ENCODE measurements around the gene PEX5L. TPM values are rescaled to one million over a fixed set of nuclear protein-coding genes. Genes with fewer than 3 reads are reported as not detected.

PEX5L gene
- total and polyA plus RNA-seq, 10 of the 15 experiments (the other 5 are each of a cell fraction or from before 2014, with no cell fraction given): 0.11 to 17.0 (median 0.50) TPM

GRCh38 chr3:179885950-179886349, 150.8 kb downstream of the PEX5L start:
- intact Hi-C loops (cut with micrococcal nuclease; ENCODE audit: unreplicated experiment): no loop called here
- in situ Hi-C loops (cut with MboI): no loop called here
- no peaks in the 10 kb centered on the region for H3K79me2 ChIP-seq (ENCODE audit: control insufficient read depth, insufficient read depth, low read length)
- ChIA-PET RAD21 (ENCODE audit: unreplicated experiment) (interaction anchor here (0.8 to 2.0 kb wide), 7 partner anchors 13 to 75 kb away, joined by 3 to 14 read pairs (median 4); no protein-coding TSS in a partner anchor), POLR2A (no interaction called here), CTCF (interaction anchor here (0.6 to 2.2 kb wide), 8 partner anchors 9 to 716 kb away, joined by 3 to 7 read pairs (median 4); partner anchors contain the start of gene TTC14), SMC1A (ENCODE audit: uncharacterized antibody, unreplicated experiment) (interaction anchor here (0.6 to 1.7 kb wide), 9 partner anchors 10 to 76 kb away, joined by 3 to 10 read pairs (median 4); no protein-coding TSS in a partner anchor)
- FAIRE-seq: no peak
- H3K9ac ChIP-seq (ENCODE audit: control insufficient read depth, insufficient read depth, low read length): no peak overlapping the region; the same call in 1 of the 2 replicates
- H2AFZ ChIP-seq (ENCODE audit: control insufficient read depth, low read depth, low read length): peak overlapping the region; percentile 57
- H3K4me3 ChIP-seq: no peak overlapping the region
- peaks cover 21% of the 10 kb centered on the region for H3K4me1 ChIP-seq (ENCODE audit: control insufficient read depth, insufficient read depth, low read length)
- WGBS (ENCODE audit: insufficient coverage, insufficient replicate concordance, low lambda C conversion rate, missing lambda C conversion rate): 26% methylated on average over 2 of the region's 2 CpGs
- peak overlapping the region; percentile 43 for H3K27ac ChIP-seq (ENCODE audit: control insufficient read depth, insufficient read depth)
- no TSS peak for BruUV-seq (replicated peaks)
- ATAC-seq: no peak
- H3K36me3 ChIP-seq (ENCODE audit: control insufficient read depth in 2 of 2, insufficient read depth in 2 of 2, low read length in 1 of 2): no peaks in the 10 kb centered on the region
- H3K4me2 ChIP-seq (ENCODE audit: control insufficient read depth, insufficient read depth): peak overlapping the region; percentile 17; the same call in 1 of the 2 replicates
- no peaks in the 10 kb centered on the region for H3K27me3 ChIP-seq (replicated peaks in 1 of 2; ENCODE audit: control insufficient read depth in 2 of 2, insufficient read depth in 2 of 2, low read length in 1 of 2)
- no peak for DNase-seq (ENCODE audit: low read depth, low spot score)
- TF ChIP-seq CHD1 (IDR thresholded peaks at IDR 0.05; ENCODE audit: low read depth, low read length): no peak
- TF ChIP-seq ATF2 (IDR thresholded peaks at IDR 0.05; ENCODE audit: low read length): peak; percentile 55; the same call in 1 of the 2 replicates
- TF ChIP-seq RAD51 (IDR thresholded peaks at IDR 0.05): no peak
- TF ChIP-seq ZNF384 (IDR thresholded peaks at IDR 0.05; ENCODE audit: borderline replicate concordance, low read depth, low read length): no peak
- no peak for TF ChIP-seq SREBF1 (IDR thresholded peaks at IDR 0.05; ENCODE audit: low read length)
- TF ChIP-seq BCL3 (IDR thresholded peaks at IDR 0.05; ENCODE audit: borderline replicate concordance, insufficient read depth, low read depth, low read length, poor library complexity, severe bottlenecking): peak; percentile 65
- 0 out of 4 replicates have a peak, but pooled peaks of 1 of the 2 experiments have one; percentile 8 for TF ChIP-seq IKZF2 (IDR thresholded peaks at IDR 0.05)
- no peak; the same call in 1 of the 2 replicates for TF ChIP-seq GATAD2B (conservative IDR thresholded peaks at IDR 0.05; ENCODE audit: low read depth)
- 0 out of 2 replicates have a peak, but pooled peaks have one; percentile 16 for TF ChIP-seq NFIC (IDR thresholded peaks at IDR 0.05; ENCODE audit: low read depth, low read length)
- TF ChIP-seq, protein P1, sequence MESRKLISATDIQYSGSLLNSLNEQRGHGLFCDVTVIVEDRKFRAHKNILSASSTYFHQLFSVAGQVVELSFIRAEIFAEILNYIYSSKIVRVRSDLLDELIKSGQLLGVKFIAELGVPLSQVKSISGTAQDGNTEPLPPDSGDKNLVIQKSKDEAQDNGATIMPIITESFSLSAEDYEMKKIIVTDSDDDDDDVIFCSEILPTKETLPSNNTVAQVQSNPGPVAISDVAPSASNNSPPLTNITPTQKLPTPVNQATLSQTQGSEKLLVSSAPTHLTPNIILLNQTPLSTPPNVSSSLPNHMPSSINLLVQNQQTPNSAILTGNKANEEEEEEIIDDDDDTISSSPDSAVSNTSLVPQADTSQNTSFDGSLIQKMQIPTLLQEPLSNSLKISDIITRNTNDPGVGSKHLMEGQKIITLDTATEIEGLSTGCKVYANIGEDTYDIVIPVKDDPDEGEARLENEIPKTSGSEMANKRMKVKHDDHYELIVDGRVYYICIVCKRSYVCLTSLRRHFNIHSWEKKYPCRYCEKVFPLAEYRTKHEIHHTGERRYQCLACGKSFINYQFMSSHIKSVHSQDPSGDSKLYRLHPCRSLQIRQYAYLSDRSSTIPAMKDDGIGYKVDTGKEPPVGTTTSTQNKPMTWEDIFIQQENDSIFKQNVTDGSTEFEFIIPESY (IDR thresholded peaks at IDR 0.05): no peak
- TF ChIP-seq IKZF1 (conservative IDR thresholded peaks at IDR 0.05): no peak
- TF ChIP-seq ZSCAN29 (IDR thresholded peaks at IDR 0.05): no peak
- H3K9me3 ChIP-seq (replicated peaks; ENCODE audit: control insufficient read depth, insufficient read depth, low read length): no peaks in the 10 kb centered on the region
- no peaks in the 10 kb centered on the region for H4K20me1 ChIP-seq (ENCODE audit: control insufficient read depth, insufficient read depth)
